Calu3 (cell line): ENCODE results near the gene MMP25. TPM values are rescaled to one million over a fixed set of nuclear protein-coding genes. Genes with fewer than 3 reads are reported as not detected.

Source experiments
- BruUV-seq: library from RNA; stranded (reverse); fragments of 400-500 nt; replicated peaks from 2 replicates; lab custom pipeline; 2021; lab: Mats Ljungman, UMichigan
- CTCF ChIA-PET: fragments of 300-600 bp; sonication (Branson Sonifier 250); formaldehyde crosslinking; loops from one replicate; lab custom pipeline; 2022; ENCODE audit warnings: antibody characterized with exemption; lab: Charles Lee
- DNase-seq: peaks from one replicate; pipeline ENCODE4 v3.0.0; 2022
- H3K27ac Mint-ChIP-seq: one replicate; pipeline ENCODE4 v1.8.0; 2022; ENCODE audit warnings: mixed read lengths; ENCODE audit not compliant: unreplicated experiment
- H3K27me3 Mint-ChIP-seq: one replicate; pipeline ENCODE4 v1.8.0; 2022; ENCODE audit warnings: mixed read lengths; ENCODE audit not compliant: unreplicated experiment
- H3K36me3 Mint-ChIP-seq: one replicate; pipeline ENCODE4 v1.8.0; 2022; ENCODE audit warnings: mild to moderate bottlenecking, moderate library complexity, mixed read lengths; ENCODE audit not compliant: insufficient read depth, unreplicated experiment
- H3K4me1 Mint-ChIP-seq: one replicate; pipeline ENCODE4 v1.8.0; 2022; ENCODE audit warnings: mild to moderate bottlenecking, low read depth, mixed read lengths; ENCODE audit not compliant: unreplicated experiment
- H3K4me3 Mint-ChIP-seq: one replicate; pipeline ENCODE4 v1.8.0; 2022; ENCODE audit warnings: mild to moderate bottlenecking, low read depth, moderate library complexity, mixed read lengths; ENCODE audit not compliant: unreplicated experiment
- H3K9me3 Mint-ChIP-seq: one replicate; pipeline ENCODE4 v1.8.0; 2022; ENCODE audit warnings: low read depth, mixed read lengths; ENCODE audit not compliant: unreplicated experiment
- intact Hi-C: fragments of 100-400 bp; cut with micrococcal nuclease; formaldehyde crosslinking; loops from one replicate; pipeline ENCODE4 v1.10.0; 2022; ENCODE audit not compliant: unreplicated experiment
- total RNA-seq: library from RNA; stranded (reverse); gene quantifications from 2 replicates; pipeline ENCODE4 v1.2.3, GENCODE V29; 2022
- TF ChIP-seq, protein P1 (sequence below): fragments of 200-600 bp; IDR thresholded peaks from one replicate; pipeline ENCODE4 v1.8.0; 2022; ENCODE audit warnings: antibody characterized with exemption; ENCODE audit not compliant: unreplicated experiment

Gene MMP25
- total RNA-seq, 1 experiment from 2014 or later, result 0.31 TPM

DNA sequence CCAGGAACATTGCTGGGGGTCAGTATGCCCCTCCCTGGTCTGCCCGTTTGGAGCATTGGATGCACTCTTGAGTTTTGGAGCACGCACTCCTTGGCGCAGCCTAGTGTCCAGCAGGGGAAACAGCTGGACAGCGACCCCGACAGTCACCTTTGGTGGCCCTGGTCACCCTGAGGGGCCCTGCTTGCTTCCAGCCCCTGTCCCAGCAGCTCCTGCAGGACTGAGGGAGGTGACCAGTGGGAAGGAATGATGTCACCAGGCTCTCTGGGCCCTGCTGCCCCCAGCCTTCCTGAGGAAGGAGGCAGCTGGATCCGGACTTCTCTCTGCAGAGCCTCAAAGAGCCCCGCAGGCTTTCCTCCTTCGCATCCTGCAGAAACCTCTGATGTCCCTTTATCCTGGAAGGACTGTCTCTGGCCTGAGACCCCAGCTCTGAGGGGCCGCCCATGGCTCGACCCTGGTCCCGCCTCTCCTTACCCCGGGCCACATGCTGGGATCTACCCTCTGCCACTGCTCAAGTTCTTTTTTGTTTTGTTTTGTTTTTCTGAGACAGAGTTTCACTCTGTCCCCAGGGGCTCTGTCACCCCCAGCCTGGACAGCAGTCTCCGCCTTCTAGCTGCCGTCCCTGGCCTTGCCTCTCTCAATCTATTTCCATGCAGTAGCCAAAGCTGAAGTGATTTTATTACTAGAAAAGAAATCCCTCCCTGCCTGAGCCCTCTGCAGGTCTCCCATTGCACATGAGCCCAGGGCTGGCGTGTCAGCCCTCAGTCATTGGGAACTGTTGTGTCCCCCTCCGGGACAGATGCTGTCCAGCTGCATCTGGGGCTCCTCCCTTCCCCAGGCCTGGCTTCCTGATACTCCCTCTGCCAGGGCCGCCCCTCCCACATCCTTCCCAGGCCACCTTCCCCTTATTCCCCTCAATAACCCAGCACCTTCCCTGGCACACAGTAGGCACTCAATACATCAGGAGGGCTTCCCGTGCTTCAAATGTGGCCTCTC is 41.2 kb downstream of the MMP25 start:
- Mint-ChIP-seq H3K27me3 (peaks cover 56% of the 10 kb centered on the region), H3K4me1 (no peaks in the 10 kb centered on the region), H3K27ac (no peak overlapping the region), H3K36me3 (no peaks in the 10 kb centered on the region), H3K4me3 (no peak overlapping the region), H3K9me3 (no peaks in the 10 kb centered on the region)
- BruUV-seq, result no TSS peak
- intact Hi-C loops, result no loop called here
- CTCF ChIA-PET, result interaction anchor here (1.1 kb wide), 1 partner anchor 8 kb away, joined by 3 read pairs; no protein-coding TSS in a partner anchor
- DNase-seq, result no peak
- TF ChIP-seq, protein P1, sequence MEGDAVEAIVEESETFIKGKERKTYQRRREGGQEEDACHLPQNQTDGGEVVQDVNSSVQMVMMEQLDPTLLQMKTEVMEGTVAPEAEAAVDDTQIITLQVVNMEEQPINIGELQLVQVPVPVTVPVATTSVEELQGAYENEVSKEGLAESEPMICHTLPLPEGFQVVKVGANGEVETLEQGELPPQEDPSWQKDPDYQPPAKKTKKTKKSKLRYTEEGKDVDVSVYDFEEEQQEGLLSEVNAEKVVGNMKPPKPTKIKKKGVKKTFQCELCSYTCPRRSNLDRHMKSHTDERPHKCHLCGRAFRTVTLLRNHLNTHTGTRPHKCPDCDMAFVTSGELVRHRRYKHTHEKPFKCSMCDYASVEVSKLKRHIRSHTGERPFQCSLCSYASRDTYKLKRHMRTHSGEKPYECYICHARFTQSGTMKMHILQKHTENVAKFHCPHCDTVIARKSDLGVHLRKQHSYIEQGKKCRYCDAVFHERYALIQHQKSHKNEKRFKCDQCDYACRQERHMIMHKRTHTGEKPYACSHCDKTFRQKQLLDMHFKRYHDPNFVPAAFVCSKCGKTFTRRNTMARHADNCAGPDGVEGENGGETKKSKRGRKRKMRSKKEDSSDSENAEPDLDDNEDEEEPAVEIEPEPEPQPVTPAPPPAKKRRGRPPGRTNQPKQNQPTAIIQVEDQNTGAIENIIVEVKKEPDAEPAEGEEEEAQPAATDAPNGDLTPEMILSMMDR, result no peak

DNA sequence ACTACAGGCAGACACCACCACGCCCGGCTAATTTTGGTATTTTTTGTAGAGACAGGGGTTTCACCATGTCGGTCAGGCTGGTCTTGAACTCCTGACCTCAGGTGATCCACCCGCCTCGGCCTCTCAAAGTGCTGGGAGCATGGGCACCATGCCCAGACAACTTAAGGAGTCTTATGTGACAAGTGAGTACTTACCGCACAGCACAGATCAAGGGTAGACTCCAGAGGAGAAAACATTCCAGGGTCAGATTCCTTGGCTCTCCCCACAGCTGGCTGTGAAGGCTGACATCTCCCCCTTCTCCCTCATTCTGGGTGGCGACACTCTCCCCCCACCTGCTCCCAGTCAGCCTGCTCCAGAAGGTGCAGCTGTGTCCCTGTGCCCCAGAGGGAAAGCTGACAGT is 42.1 kb downstream of the MMP25 start:
- no peaks in the 10 kb centered on the region for H3K9me3 Mint-ChIP-seq
- no peak overlapping the region for H3K27ac Mint-ChIP-seq
- intact Hi-C loops, result no loop called here
- peaks cover 59% of the 10 kb centered on the region for H3K27me3 Mint-ChIP-seq
- no peak for DNase-seq
- H3K4me3 Mint-ChIP-seq, result no peak overlapping the region
- no peaks in the 10 kb centered on the region for H3K36me3 Mint-ChIP-seq
- H3K4me1 Mint-ChIP-seq, result no peaks in the 10 kb centered on the region
- TF ChIP-seq, protein P1, result no peak
- BruUV-seq, result no TSS peak
- CTCF ChIA-PET, result interaction anchor here (0.6 kb wide), 1 partner anchor 752 kb away, joined by 6 read pairs; no protein-coding TSS in a partner anchor

DNA sequence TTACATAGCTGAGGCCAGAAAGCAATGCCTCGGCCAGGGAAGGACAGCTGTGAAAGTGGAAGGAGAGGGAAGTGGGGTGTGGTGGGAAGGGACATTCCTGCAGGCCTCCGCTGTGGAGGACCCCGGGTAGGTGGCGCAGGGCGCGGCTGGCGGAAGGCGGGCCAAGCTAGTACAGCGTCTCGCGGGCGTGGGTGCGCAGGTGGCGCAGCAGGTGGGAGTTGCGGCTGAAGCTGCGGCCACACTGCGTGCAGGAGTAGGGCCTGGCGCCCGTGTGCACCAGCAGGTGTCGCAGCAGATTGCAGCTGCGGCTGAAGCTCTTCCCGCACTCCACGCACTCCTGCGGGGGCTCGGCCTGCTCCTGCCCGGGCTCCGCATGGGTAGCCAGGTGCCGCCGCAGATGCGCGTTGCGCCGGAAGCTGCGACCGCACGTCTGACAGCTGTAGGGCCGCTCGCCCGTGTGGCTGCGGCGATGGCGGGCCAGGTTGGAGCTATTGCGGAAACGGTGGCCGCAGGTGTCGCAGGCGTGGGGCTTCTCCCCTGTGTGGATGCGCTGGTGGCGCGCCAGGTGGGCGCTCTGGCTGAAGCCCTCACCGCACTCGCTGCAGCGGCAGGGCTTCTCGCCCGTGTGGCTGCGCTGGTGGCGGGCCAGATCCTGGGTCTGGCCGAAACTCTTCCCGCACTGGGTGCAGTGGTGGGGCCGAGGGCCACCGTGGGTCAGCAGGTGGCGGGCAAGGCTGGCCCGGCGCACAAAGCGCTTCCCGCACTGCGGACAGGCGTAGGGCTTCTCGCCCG is 42.8 kb downstream of the MMP25 start:
- H3K36me3 Mint-ChIP-seq, result no peaks in the 10 kb centered on the region
- intact Hi-C loops, result no loop called here
- DNase-seq, result no peak
- peaks cover 57% of the 10 kb centered on the region for H3K27me3 Mint-ChIP-seq
- no peaks in the 10 kb centered on the region for H3K4me1 Mint-ChIP-seq
- no TSS peak for BruUV-seq
- no peaks in the 10 kb centered on the region for H3K9me3 Mint-ChIP-seq
- no peak overlapping the region for H3K4me3 Mint-ChIP-seq
- CTCF ChIA-PET, result interaction anchor here (0.6 kb wide), 1 partner anchor 753 kb away, joined by 6 read pairs; no protein-coding TSS in a partner anchor
- H3K27ac Mint-ChIP-seq, result no peak overlapping the region
- TF ChIP-seq, protein P1, result no peak

DNA sequence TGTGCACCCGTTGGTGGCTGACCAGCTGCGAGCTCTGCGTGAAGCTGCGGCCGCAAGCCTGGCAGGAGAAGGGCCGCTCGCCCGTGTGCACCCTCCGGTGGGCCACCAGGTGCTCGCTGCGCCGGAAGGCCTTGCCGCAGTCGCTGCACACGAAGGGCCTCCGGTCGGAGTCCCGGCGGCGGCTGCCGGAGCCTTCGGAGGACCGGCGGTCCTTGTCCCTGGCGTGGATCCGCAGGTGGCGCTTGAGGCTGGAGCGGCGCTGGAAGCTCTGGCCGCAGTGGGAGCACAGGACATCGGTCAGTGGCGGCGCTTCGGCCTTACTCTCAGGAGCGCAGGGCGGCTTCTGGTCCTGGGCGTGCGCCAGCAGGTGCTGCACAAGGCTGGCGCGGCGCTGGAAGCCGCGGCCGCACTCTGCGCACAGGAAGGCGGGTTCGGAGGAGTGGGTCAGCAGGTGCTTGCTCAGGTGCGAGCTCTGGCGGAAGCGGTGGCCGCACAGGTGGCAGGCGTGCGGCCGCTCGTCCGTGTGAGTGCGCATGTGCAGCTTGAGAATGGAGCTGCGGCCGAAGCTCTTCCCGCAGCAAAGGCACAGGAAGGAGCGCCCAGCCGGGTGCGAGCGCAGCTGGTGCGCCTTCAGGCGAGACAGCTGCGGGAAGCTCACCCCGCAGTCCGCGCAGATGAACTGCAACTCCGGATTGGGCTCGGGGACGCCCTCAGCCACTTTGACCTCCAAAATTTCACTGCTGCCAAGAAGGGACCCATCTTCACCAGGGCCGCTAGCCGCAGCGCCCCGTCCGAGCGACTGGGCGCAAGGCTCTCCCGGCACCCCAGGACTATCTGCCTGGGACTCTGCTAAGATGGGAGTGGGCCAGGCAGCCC is 43.6 kb downstream of the MMP25 start:
- H3K27me3 Mint-ChIP-seq, result peaks cover 49% of the 10 kb centered on the region
- H3K4me1 Mint-ChIP-seq, result no peaks in the 10 kb centered on the region
- H3K4me3 Mint-ChIP-seq, result no peak overlapping the region
- CTCF ChIA-PET, result no interaction called here
- intact Hi-C loops, result no loop called here
- no peak overlapping the region for H3K27ac Mint-ChIP-seq
- DNase-seq, result no peak
- no peaks in the 10 kb centered on the region for H3K9me3 Mint-ChIP-seq
- no TSS peak for BruUV-seq
- no peaks in the 10 kb centered on the region for H3K36me3 Mint-ChIP-seq
- TF ChIP-seq, protein P1, result no peak
